Esophagus squamous epithelium (tissue), 5 donors: ENCODE data around the gene TRIM51. TPM values are rescaled to one million over a fixed set of nuclear protein-coding genes. Genes with fewer than 3 reads are reported as not detected.
"Not testable (repeated sequence)": the region's sequence is repeated elsewhere in the genome, so short reads cannot be mapped to it uniquely, and the experiment has no call there.

Source experiments
- DNase-seq: peaks from one replicate; lab custom pipeline; 2025; lab: John Stamatoyannopoulos, UW
- H3K27ac ChIP-seq, 4 donors: fragments of 200-600 bp; sonication (generic); one replicate each; pipeline ENCODE4 v1.5.1; 2016 to 2019; ENCODE audit warnings: mild to moderate bottlenecking in 1 of 4
- H3K27me3 ChIP-seq, 4 donors: fragments of 200-600 bp; sonication (generic); 1 replicate in 3 of 4; 2 replicates in 1 of 4; pipeline versions ENCODE4 v1.5.1 to v1.6.0; 2017 to 2021; ENCODE audit warnings: antibody characterized with exemption in 1 of 4
- H3K36me3 ChIP-seq, 3 donors: fragments of 200-600 bp; sonication (generic); one replicate each; pipeline ENCODE4 v1.5.1; 2016 to 2019
- H3K4me1 ChIP-seq, 3 donors: fragments of 200-600 bp; sonication (generic); one replicate each; pipeline ENCODE4 v1.5.1; 2017 to 2019
- H3K4me3 ChIP-seq, 4 donors: fragments of 200-600 bp; sonication (generic); 1 replicate in 3 of 4; 2 replicates in 1 of 4; pipeline ENCODE4 v1.5.1; 2016 to 2019; ENCODE audit warnings: mild to moderate bottlenecking in 2 of 4, moderate library complexity in 1 of 4
- H3K9me3 ChIP-seq, 3 donors: fragments of 200-600 bp; sonication (generic); one replicate each; pipeline ENCODE4 v1.5.1; 2016 to 2019
- CTCF ChIP-seq, 6 experiments: fragments of 450-650 bp in 4 of 6; fragments of 200-600 bp in 2 of 6; sonication (generic) in 2 of 6; IDR thresholded peaks; one replicate each; pipeline ENCODE4 v1.5.1; 2016 to 2019; ENCODE audit warnings: antibody characterized with exemption in 6 of 6, mild to moderate bottlenecking in 4 of 6, moderate library complexity in 4 of 6
- POLR2A ChIP-seq, 4 donors: fragments of 450-650 bp; IDR thresholded peaks; one replicate each; pipeline ENCODE4 v1.6.1; 2017; ENCODE audit warnings: antibody characterized with exemption in 4 of 4, mild to moderate bottlenecking in 4 of 4, moderate library complexity in 3 of 4
- WGBS, 2 donors: methylation state at CpG; one replicate each; pipeline ENCODE4 v1.1.5; 2018; 5-methylcytosine and 5-hydroxymethylcytosine counted together
- intact Hi-C: fragments of 100-400 bp; cut with DNase I; formaldehyde crosslinking; loops from one replicate; pipeline ENCODE4 v1.15.0; 2022
- total RNA-seq, 4 donors: library from RNA; depleted of rRNA; stranded (reverse); fragments of >200 nt; gene quantifications; one replicate each; pipeline ENCODE4 v1.1.0, GENCODE V29; 2016
- donor health status: DM: yes; HTN: yes; CAD: no.

The TRIM51 gene
- total RNA-seq, 4 donors from 2014 or later, result not detected

GRCh38 chr11:55873146-55873545 is 10.0 kb upstream of the TRIM51 start:
- 82% methylated on average over 3 of the region's 34 CpGs; no CpG with 5 or more reads in 1 of the 2 donors for WGBS, 2 donors
- H3K4me3 ChIP-seq, DNase-seq, intact Hi-C loops, H3K27ac ChIP-seq, H3K4me1 ChIP-seq, H3K27me3 ChIP-seq, H3K36me3 ChIP-seq: not testable (repeated sequence)
- H3K9me3 ChIP-seq, result peaks cover 0 to 22% (median 0%) of the 10 kb centered on the region in 3 donors

- intact Hi-C loops, H3K36me3 ChIP-seq, H3K9me3 ChIP-seq, H3K27ac ChIP-seq, H3K27me3 ChIP-seq, H3K4me3 ChIP-seq, DNase-seq, H3K4me1 ChIP-seq: not testable (repeated sequence)
- 76 to 87% methylated on average over 4 of the region's 4 CpGs for WGBS, 2 donors
Observed at GRCh38 chr11:55884995-55885394, 1.9 kb downstream of the TRIM51 start.

GRCh38 chr11:55885481-55885880 is 2.4 kb downstream of the TRIM51 start:
- H3K4me3 ChIP-seq, H3K36me3 ChIP-seq, H3K9me3 ChIP-seq, H3K27ac ChIP-seq, H3K4me1 ChIP-seq, intact Hi-C loops, H3K27me3 ChIP-seq, DNase-seq: not testable (repeated sequence)
- WGBS, 2 donors, result 82 to 83% methylated on average over 5 to 6 of the region's 9 CpGs

DNA sequence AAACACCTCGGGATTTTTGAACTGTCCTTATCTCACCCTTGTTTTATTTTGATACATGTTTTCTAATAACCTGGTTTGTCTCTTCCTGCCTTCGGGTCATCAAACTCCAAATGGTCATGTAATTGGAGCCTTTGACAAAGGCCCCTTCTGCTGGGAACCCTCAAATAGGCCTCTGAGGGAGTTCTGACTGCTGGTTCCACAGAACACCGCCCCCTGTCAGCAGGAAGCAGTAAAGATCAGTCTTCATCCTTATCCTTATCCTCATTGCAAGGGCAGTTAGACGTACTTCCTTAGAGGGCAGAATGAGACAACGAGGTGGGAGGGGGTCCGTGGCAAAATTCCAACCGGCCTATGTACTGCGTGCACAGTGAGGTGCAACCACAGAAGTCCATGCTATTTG is 12.1 kb downstream of the TRIM51 start:
- Histone ChIP-seq H3K27ac (no peak overlapping the region), H3K9me3 (peaks cover 0 to 5% (median 0%) of the 10 kb centered on the region in 3 donors), H3K4me3 (no peak overlapping the region), H3K4me1 (no peaks in the 10 kb centered on the region), H3K36me3 (no peaks in the 10 kb centered on the region), H3K27me3 (no peaks in the 10 kb centered on the region)
- no peak for DNase-seq
- intact Hi-C loops, result no loop called here
- TF ChIP-seq CTCF (IDR thresholded peaks at IDR 0.05), result no peak
- TF ChIP-seq POLR2A (IDR thresholded peaks at IDR 0.05), result no peak
- 37 to 77% methylated on average over 8 of the region's 8 CpGs for WGBS, 2 donors

GRCh38 chr11:55902308-55902707 is 19.2 kb downstream of the TRIM51 start:
- H3K36me3 ChIP-seq, result no peaks in the 10 kb centered on the region
- no peak for DNase-seq
- TF ChIP-seq POLR2A (IDR thresholded peaks at IDR 0.05) (no peak), CTCF (IDR thresholded peaks at IDR 0.05) (no peak)
- no peak overlapping the region for H3K4me3 ChIP-seq
- intact Hi-C loops, result no loop called here
- no peaks in the 10 kb centered on the region for H3K4me1 ChIP-seq
- 5 to 8% methylated on average over 2 of the region's 2 CpGs for WGBS, 2 donors
- H3K9me3 ChIP-seq, result no peaks in the 10 kb centered on the region
- H3K27ac ChIP-seq, result no peak overlapping the region
- no peaks in the 10 kb centered on the region for H3K27me3 ChIP-seq

DNA sequence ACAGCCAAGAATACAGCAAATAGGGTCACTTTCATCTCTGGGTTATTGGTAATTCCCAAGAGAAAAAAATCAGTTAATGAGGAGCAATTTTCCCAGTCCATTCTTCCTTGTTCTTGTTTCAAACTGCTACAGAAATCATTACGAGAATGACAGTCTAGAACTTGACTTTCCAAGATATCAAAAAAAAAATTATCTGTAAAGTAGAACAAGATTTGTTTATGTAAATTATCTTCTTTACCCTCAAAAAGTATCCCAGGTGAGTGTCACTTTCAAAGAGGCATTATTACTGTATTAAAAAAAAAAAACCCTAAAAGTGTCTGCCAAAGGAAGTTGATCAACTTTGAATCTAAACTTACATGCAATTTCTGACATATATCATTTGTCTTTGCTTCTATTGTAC is 31.4 kb downstream of the TRIM51 start, which contains the start of gene OR5W2:
Gene OR5W2, minus strand, starts transcription at position 101 of the 400 bp plus-strand sequence. Its CDS starts 0 bp downstream, at position 101.
- Histone ChIP-seq H3K36me3 (no peaks in the 10 kb centered on the region), H3K27ac (no peak within 1 kb of the TSS), H3K27me3 (no peaks in the 10 kb centered on the region), H3K4me3 (no peak within 1 kb of the TSS), H3K4me1 (no peaks in the 10 kb centered on the region), H3K9me3 (peaks cover 0 to 4% (median 0%) of the 10 kb centered on the region in 3 donors)
- 52 to 70% methylated on average over 1 of the region's 1 CpG for WGBS, 2 donors
- no peak for DNase-seq
- intact Hi-C loops, result no loop called here
- no peak for TF ChIP-seq CTCF (IDR thresholded peaks at IDR 0.05)
- TF ChIP-seq POLR2A (IDR thresholded peaks at IDR 0.05), result no peak

DNA sequence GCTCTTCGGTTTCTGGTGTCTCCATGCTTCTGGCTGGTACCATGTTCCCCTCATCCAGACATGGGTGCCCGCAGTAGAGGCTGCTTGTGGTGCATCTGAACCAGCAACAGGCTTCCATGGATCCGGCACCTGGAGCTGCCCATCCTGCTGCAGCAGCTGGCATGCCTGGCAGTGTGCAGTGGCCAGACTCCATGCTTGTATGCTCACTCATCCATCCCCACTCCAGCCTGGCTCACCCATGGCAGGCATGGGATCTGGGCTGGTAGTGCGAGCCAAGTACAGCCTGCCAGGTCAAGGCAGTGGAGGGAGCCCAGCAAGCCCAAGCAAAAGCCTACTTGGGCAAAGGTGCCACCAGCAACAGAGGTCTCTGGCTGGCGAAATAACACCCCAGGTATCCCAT is 37.4 kb downstream of the TRIM51 start:
- Histone ChIP-seq H3K27me3 (no peaks in the 10 kb centered on the region), H3K4me3 (no peak overlapping the region), H3K36me3 (no peaks in the 10 kb centered on the region), H3K9me3 (no peaks in the 10 kb centered on the region), H3K4me1 (no peaks in the 10 kb centered on the region), H3K27ac (no peak overlapping the region)
- TF ChIP-seq CTCF (IDR thresholded peaks at IDR 0.05) (no peak), POLR2A (IDR thresholded peaks at IDR 0.05) (no peak)
- intact Hi-C loops, result no loop called here
- no peak for DNase-seq
- WGBS, 2 donors, result 75 to 80% methylated on average over 3 to 5 of the region's 5 CpGs
